GM12873 (cell line): ENCODE measurements around the gene MYOM1.

Experiments
- TF ChIP-seq, protein P1 (sequence below): IDR thresholded peaks from 2 replicates; pipeline ENCODE4 v1.5.1; 2012; ENCODE audit warnings: low read depth, mild to moderate bottlenecking, moderate library complexity, low read length, control low read depth; ENCODE audit not compliant: insufficient read depth; ENCODE audit errors: missing control alignments

The MYOM1 gene

DNA sequence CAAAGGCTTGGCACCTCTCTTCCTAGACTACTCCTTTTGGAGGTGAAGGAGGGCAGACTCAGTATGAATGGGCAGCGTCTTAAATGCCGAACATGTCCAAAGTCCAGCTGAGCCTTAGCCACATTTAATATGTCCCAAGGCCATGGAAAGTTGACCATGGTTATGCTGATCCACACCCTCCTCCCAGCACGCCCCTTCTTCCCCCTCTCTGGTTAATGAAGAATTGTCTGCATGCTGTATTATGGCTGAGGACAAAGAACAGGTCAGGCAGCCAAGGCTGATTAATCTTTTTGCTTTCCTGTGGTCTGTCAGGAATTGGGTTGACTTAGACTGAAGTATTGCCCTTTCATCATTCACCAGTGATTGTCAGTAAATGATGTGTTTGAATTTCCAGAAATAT lies 5.8 kb upstream of the MYOM1 start:
- TF ChIP-seq, protein P1, sequence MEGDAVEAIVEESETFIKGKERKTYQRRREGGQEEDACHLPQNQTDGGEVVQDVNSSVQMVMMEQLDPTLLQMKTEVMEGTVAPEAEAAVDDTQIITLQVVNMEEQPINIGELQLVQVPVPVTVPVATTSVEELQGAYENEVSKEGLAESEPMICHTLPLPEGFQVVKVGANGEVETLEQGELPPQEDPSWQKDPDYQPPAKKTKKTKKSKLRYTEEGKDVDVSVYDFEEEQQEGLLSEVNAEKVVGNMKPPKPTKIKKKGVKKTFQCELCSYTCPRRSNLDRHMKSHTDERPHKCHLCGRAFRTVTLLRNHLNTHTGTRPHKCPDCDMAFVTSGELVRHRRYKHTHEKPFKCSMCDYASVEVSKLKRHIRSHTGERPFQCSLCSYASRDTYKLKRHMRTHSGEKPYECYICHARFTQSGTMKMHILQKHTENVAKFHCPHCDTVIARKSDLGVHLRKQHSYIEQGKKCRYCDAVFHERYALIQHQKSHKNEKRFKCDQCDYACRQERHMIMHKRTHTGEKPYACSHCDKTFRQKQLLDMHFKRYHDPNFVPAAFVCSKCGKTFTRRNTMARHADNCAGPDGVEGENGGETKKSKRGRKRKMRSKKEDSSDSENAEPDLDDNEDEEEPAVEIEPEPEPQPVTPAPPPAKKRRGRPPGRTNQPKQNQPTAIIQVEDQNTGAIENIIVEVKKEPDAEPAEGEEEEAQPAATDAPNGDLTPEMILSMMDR, result no peak

DNA sequence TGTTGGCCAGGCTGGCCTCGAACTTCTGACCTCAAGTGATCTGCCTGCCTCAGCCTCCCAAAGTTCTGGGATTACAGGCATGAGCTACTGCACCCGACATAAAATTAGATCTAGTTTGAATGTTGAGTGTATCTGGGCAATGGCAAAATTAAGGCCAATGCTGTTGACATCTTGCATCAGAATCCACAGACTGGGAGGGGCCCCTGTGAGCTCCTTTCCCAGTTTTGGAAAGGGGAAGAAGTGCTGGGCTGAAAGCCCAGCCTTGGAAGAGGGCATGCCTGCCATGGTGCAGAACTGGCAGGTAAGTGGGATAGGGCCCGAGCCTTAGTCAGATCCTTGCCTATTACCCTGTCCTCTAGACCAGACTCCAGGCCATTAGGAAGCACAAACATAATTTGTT lies 4.5 kb upstream of the MYOM1 start:
- TF ChIP-seq, protein P1, result no peak

DNA sequence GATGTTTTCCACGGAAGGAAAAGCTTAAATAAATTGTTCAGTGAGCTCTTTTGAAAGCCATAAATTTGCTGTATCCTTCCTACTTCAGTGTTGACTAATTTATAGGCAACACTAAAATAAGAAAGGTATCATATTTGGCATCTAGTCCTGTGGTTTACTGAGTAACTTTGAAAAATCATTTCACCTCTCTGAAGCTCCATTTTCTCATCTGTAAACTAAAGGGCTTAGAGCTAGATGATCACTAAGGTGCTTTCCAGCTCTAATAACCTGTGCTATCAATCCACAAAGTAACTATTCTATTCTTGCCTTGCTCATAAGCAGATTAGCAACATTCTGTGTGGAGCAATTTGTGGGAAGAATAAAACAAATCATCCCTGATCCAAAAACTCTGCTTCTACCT lies 3.6 kb upstream of the MYOM1 start:
- TF ChIP-seq, protein P1, result no peak

DNA sequence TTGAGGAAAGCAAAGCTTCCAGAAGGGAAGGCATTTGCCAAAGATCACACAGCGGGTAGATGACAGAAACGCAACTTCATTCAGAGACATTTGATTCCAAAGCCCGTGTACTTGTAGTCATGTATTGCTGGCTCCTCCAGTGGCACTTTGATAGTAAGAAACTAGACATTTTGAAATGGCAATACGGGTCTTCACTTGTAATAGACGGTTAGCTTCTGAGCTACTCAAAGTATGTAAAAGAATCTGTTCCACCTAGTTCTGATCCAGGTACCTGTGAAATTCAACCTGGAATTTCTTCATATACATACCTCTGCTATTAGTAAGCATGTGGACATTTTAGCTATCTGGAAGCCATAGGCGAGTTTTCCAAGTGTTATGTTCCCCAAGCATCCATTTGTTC lies 1.7 kb upstream of the MYOM1 start:
- TF ChIP-seq, protein P1, result no peak

DNA sequence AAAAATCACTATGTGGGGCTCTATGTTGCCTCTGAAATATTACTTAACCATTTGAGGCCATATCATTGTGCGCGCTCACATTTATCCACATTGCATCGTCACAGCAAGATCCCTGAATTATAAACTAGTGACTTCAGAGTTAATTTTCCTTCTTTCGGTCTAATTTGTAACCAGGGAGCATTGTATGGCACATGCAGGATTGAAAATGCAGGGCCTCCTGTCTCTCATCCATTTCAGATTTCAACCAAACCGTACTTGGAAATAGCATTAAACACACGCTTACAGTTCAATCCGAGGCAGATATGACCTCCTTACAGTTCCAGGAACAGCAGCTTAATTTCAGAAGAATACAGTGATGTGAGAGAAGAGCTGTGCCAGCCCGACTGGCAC lies 532 bp downstream of the MYOM1 start:
- TF ChIP-seq, protein P1, result no peak

DNA sequence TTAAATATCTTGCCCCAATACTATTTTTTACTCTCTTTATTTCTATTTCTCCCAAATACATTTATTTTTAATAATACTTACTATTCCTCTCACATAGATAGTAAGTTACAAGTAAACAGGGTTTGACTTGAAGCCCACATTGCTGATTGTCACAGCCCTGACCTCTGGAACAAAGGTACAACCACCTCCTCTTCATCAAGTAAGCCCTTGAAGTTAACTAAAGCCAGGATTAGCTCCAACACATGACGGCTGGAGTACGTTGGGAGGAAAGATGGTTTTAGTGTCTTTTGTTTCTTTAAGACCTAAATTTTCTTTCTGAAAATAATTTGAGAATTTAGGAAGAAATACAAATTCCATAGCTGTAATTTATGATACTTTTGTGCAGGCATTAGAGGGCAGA lies 949 bp downstream of the MYOM1 start:
- TF ChIP-seq, protein P1, result no peak

DNA sequence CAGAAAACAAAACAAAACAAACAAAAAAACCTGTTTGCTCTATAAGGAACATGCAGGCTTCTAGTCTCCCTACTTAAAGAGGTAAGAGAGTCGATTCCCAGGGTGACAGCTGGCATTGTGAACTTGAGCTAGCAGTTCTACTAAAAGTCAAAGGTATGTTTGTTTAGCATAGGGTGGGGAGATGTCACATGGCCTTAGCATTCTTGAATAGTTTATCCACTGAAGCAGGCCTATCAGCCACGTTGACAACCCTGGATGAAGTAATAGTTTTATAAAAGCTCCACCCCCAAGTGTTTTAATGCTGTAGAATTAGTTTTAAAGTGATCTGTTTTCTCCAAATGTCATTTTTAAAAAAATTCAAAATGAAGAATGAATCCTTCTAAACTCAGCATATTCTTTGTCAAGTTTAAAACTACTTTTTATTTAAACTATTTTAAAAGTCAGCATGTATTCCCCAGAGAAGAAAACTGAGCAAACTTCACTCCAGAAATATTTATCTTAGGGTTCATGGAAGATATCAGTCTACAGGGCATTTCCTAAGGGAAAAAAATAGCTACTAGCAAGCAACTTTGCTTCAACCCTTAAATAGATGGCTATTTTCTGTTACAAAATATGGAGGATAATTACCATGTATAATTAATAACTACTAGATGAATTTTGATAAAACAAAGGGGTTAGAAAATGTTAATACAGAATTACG lies 1.7 kb downstream of the MYOM1 start:
- TF ChIP-seq, protein P1, result no peak
